Measurements from ENCODE around the gene SIGMAR1. TPM values are rescaled to one million over a fixed set of nuclear protein-coding genes. Genes with fewer than 3 reads are reported as not detected.

The SIGMAR1 gene
- total and polyA plus RNA-seq, 2 of the 8 experiments (the other 6 are each of a cell fraction or from before 2014, with no cell fraction given) = 84.2 to 134 TPM

DNA sequence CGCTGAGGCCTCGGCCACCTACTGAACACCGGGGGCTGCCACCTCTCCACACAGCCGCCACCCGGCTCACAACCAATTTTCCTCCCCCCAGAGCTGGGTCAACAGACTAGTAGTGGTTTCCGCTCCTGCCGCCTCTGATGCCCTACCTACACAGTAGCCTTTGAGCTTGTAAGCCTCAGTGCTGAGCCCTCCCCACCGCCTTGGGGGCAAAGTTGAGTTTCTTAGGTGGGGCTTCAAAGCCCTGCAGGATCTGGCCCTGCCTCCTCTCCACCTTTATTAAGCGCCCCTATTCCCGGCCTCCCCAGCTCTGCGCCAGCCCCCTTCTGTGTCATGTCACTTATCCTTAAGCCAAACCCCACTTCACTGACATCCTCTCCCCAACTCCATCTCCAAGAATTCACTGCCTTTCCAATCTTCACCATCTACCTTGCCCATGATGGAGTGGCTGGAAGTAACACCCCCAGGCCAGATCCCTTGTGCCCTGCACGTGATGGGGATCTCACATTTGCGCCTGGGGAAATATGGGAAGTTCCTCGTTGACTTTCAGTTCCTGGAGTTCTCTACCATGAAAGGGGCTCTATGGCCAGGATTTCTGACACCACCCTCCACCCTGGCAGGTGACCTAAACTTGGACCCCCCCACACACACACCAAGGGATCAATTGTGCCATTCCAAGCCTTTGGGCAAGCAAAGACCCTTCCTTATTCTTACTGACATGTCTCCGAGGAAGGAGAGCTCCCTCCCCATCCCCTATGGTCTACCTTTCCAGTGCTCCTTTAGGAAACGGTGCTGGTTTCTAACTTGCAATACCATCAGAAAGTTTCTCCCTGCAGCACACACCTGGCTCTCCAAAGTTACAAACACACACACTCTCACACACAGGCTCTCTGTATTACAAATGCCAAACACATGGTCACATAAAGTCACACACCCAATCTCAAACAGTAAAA, 45.4 kb downstream of the SIGMAR1 start (continued):
- TF ChIP-seq, protein P1, sequence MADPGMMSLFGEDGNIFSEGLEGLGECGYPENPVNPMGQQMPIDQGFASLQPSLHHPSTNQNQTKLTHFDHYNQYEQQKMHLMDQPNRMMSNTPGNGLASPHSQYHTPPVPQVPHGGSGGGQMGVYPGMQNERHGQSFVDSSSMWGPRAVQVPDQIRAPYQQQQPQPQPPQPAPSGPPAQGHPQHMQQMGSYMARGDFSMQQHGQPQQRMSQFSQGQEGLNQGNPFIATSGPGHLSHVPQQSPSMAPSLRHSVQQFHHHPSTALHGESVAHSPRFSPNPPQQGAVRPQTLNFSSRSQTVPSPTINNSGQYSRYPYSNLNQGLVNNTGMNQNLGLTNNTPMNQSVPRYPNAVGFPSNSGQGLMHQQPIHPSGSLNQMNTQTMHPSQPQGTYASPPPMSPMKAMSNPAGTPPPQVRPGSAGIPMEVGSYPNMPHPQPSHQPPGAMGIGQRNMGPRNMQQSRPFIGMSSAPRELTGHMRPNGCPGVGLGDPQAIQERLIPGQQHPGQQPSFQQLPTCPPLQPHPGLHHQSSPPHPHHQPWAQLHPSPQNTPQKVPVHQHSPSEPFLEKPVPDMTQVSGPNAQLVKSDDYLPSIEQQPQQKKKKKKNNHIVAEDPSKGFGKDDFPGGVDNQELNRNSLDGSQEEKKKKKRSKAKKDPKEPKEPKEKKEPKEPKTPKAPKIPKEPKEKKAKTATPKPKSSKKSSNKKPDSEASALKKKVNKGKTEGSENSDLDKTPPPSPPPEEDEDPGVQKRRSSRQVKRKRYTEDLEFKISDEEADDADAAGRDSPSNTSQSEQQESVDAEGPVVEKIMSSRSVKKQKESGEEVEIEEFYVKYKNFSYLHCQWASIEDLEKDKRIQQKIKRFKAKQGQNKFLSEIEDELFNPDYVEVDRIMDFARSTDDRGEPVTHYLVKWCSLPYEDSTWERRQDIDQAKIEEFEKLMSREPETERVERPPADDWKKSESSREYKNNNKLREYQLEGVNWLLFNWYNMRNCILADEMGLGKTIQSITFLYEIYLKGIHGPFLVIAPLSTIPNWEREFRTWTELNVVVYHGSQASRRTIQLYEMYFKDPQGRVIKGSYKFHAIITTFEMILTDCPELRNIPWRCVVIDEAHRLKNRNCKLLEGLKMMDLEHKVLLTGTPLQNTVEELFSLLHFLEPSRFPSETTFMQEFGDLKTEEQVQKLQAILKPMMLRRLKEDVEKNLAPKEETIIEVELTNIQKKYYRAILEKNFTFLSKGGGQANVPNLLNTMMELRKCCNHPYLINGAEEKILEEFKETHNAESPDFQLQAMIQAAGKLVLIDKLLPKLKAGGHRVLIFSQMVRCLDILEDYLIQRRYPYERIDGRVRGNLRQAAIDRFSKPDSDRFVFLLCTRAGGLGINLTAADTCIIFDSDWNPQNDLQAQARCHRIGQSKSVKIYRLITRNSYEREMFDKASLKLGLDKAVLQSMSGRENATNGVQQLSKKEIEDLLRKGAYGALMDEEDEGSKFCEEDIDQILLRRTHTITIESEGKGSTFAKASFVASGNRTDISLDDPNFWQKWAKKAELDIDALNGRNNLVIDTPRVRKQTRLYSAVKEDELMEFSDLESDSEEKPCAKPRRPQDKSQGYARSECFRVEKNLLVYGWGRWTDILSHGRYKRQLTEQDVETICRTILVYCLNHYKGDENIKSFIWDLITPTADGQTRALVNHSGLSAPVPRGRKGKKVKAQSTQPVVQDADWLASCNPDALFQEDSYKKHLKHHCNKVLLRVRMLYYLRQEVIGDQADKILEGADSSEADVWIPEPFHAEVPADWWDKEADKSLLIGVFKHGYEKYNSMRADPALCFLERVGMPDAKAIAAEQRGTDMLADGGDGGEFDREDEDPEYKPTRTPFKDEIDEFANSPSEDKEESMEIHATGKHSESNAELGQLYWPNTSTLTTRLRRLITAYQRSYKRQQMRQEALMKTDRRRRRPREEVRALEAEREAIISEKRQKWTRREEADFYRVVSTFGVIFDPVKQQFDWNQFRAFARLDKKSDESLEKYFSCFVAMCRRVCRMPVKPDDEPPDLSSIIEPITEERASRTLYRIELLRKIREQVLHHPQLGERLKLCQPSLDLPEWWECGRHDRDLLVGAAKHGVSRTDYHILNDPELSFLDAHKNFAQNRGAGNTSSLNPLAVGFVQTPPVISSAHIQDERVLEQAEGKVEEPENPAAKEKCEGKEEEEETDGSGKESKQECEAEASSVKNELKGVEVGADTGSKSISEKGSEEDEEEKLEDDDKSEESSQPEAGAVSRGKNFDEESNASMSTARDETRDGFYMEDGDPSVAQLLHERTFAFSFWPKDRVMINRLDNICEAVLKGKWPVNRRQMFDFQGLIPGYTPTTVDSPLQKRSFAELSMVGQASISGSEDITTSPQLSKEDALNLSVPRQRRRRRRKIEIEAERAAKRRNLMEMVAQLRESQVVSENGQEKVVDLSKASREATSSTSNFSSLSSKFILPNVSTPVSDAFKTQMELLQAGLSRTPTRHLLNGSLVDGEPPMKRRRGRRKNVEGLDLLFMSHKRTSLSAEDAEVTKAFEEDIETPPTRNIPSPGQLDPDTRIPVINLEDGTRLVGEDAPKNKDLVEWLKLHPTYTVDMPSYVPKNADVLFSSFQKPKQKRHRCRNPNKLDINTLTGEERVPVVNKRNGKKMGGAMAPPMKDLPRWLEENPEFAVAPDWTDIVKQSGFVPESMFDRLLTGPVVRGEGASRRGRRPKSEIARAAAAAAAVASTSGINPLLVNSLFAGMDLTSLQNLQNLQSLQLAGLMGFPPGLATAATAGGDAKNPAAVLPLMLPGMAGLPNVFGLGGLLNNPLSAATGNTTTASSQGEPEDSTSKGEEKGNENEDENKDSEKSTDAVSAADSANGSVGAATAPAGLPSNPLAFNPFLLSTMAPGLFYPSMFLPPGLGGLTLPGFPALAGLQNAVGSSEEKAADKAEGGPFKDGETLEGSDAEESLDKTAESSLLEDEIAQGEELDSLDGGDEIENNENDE (IDR thresholded peaks at IDR 0.05; ENCODE audit: insufficient replicate concordance, low read length) = no peak
- no peak for TF ChIP-seq KDM5A (IDR thresholded peaks at IDR 0.05; ENCODE audit: low read length)
- TF ChIP-seq, protein P2, sequence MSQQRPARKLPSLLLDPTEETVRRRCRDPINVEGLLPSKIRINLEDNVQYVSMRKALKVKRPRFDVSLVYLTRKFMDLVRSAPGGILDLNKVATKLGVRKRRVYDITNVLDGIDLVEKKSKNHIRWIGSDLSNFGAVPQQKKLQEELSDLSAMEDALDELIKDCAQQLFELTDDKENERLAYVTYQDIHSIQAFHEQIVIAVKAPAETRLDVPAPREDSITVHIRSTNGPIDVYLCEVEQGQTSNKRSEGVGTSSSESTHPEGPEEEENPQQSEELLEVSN (IDR thresholded peaks at IDR 0.05) = 0 out of 2 replicates have a peak, but pooled peaks have one; percentile 4
